Measurements from ENCODE around the gene CDK11B. TPM values are rescaled to one million over a fixed set of nuclear protein-coding genes. Genes with fewer than 3 reads are reported as not detected.

Gene CDK11B
- total RNA-seq, 1 donor from 2014 or later, result 71.0 TPM

DNA sequence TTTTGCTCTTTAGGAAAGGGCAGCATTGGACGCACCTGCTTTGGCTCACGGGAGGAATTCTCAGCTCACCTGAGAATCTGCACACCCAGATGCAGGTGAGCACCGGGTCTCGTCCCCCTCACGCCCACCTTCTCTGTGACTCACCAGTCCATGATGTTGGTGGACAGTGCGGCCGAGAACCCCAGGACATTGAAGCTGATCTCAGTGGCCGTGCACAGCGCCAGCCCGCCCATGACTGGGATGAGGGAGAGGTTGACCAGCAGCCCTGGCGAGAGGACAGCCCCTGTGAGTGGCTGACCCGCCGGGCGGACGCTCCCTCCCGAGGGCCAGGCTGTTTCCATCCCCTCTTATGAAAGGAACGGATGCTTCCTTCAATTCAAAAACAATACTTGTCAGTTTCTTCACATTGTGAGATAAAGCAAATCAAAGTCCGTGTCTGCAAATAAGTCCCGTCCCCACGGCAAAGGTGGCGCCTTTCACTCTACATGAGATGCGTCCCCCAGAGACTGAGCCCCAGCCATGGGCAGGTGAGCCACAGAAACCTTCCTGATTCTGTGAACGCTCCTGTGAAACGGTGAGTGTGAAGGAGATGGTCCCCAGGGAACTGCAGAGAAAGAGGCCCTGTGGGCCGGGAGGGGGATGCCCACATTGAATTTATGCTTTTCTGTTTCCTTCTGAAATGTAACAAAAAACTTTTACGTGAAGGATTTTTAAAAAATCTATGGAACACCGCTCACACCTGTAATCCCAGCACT, 12.7 kb upstream of the CDK11B start:
- no peak overlapping the region for H3K4me3 Mint-ChIP-seq (ENCODE audit: unreplicated experiment)
- no peak for DNase-seq (ENCODE audit: low spot score)
- H3K9me3 Mint-ChIP-seq (ENCODE audit: unreplicated experiment), result no peaks in the 10 kb centered on the region
- TF ChIP-seq, protein P1, sequence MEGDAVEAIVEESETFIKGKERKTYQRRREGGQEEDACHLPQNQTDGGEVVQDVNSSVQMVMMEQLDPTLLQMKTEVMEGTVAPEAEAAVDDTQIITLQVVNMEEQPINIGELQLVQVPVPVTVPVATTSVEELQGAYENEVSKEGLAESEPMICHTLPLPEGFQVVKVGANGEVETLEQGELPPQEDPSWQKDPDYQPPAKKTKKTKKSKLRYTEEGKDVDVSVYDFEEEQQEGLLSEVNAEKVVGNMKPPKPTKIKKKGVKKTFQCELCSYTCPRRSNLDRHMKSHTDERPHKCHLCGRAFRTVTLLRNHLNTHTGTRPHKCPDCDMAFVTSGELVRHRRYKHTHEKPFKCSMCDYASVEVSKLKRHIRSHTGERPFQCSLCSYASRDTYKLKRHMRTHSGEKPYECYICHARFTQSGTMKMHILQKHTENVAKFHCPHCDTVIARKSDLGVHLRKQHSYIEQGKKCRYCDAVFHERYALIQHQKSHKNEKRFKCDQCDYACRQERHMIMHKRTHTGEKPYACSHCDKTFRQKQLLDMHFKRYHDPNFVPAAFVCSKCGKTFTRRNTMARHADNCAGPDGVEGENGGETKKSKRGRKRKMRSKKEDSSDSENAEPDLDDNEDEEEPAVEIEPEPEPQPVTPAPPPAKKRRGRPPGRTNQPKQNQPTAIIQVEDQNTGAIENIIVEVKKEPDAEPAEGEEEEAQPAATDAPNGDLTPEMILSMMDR (IDR thresholded peaks at IDR 0.05; ENCODE audit: unreplicated experiment), result no peak
- peaks cover 23% of the 10 kb centered on the region for H3K4me1 Mint-ChIP-seq (ENCODE audit: unreplicated experiment)
- peaks cover 5% of the 10 kb centered on the region for H3K27me3 Mint-ChIP-seq (ENCODE audit: unreplicated experiment)
- peaks cover 20% of the 10 kb centered on the region for H3K36me3 Mint-ChIP-seq (ENCODE audit: low read depth, unreplicated experiment)
- no peak overlapping the region for H3K27ac Mint-ChIP-seq (ENCODE audit: unreplicated experiment)

DNA sequence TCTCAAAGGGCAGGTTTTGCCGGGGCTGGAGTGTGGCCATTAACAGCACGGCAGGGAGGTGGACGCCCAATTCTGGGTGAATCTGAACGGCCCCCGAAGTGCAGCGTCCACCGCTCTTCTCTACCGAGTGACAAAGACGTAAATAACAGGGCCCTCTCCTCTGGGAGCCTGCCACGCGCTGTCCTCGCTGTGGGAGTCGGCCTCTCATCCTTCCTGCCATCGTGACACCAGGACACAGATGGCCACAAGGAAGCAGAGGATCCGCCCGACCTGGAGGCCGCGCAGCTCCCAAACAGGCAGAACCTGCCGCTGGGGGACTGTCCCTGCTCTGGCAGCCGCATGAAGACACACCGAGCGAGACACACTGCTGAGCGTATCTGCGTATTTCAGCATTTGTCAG, 12.1 kb upstream of the CDK11B start:
- H3K27ac Mint-ChIP-seq (ENCODE audit: unreplicated experiment), result peak overlapping the region; percentile 13
- no peak overlapping the region for H3K4me3 Mint-ChIP-seq (ENCODE audit: unreplicated experiment)
- DNase-seq (ENCODE audit: low spot score), result no peak
- H3K36me3 Mint-ChIP-seq (ENCODE audit: low read depth, unreplicated experiment), result peaks cover 20% of the 10 kb centered on the region
- no peaks in the 10 kb centered on the region for H3K9me3 Mint-ChIP-seq (ENCODE audit: unreplicated experiment)
- peaks cover 23% of the 10 kb centered on the region for H3K4me1 Mint-ChIP-seq (ENCODE audit: unreplicated experiment)
- H3K27me3 Mint-ChIP-seq (ENCODE audit: unreplicated experiment), result peaks cover 6% of the 10 kb centered on the region
- TF ChIP-seq, protein P1 (IDR thresholded peaks at IDR 0.05; ENCODE audit: unreplicated experiment), result no peak

GRCh38 chr1:1669468-1670440, 10.9 kb upstream of the CDK11B start:
- Mint-ChIP-seq H3K27me3 (ENCODE audit: unreplicated experiment) (peaks cover 6% of the 10 kb centered on the region), H3K4me1 (ENCODE audit: unreplicated experiment) (peaks cover 22% of the 10 kb centered on the region), H3K27ac (ENCODE audit: unreplicated experiment) (peak overlapping the region; percentile 52), H3K9me3 (ENCODE audit: unreplicated experiment) (no peaks in the 10 kb centered on the region), H3K36me3 (ENCODE audit: low read depth, unreplicated experiment) (peaks cover 20% of the 10 kb centered on the region), H3K4me3 (ENCODE audit: unreplicated experiment) (peak overlapping the region; percentile 31)
- TF ChIP-seq, protein P1 (IDR thresholded peaks at IDR 0.05; ENCODE audit: unreplicated experiment), result no peak
- no peak for DNase-seq (ENCODE audit: low spot score)

GRCh38 chr1:1666526-1666925, 7.7 kb upstream of the CDK11B start:
- no peaks in the 10 kb centered on the region for H3K9me3 Mint-ChIP-seq (ENCODE audit: unreplicated experiment)
- TF ChIP-seq, protein P1 (IDR thresholded peaks at IDR 0.05; ENCODE audit: unreplicated experiment), result no peak
- peaks cover 3% of the 10 kb centered on the region for H3K27me3 Mint-ChIP-seq (ENCODE audit: unreplicated experiment)
- peaks cover 20% of the 10 kb centered on the region for H3K36me3 Mint-ChIP-seq (ENCODE audit: low read depth, unreplicated experiment)
- no peak overlapping the region for H3K27ac Mint-ChIP-seq (ENCODE audit: unreplicated experiment)
- H3K4me3 Mint-ChIP-seq (ENCODE audit: unreplicated experiment), result no peak overlapping the region
- DNase-seq (ENCODE audit: low spot score), result no peak
- peaks cover 31% of the 10 kb centered on the region for H3K4me1 Mint-ChIP-seq (ENCODE audit: unreplicated experiment)
